ENCODE results near the gene CFTR. TPM values are rescaled to one million over a fixed set of nuclear protein-coding genes. Genes with fewer than 3 reads are reported as not detected.
A peak's percentile ranks its signal among the peaks of the same experiment; 100 is the strongest.

The CFTR gene
- total and polyA plus RNA-seq, 2 donors from 2014 or later = 2.5 to 12.8 TPM

- H3K27me3 ChIP-seq (ENCODE audit: control insufficient read depth, insufficient read depth, low read length) = no peaks in the 10 kb centered on the region
- no peak overlapping the region for H3K9ac ChIP-seq (ENCODE audit: low read length in 3 of 3)
- no peak overlapping the region for H3K4me3 ChIP-seq (ENCODE audit: low read length in 3 of 3)
- intact Hi-C loops (cut with DNase I) = no loop called here
- TF ChIP-seq, protein P1, sequence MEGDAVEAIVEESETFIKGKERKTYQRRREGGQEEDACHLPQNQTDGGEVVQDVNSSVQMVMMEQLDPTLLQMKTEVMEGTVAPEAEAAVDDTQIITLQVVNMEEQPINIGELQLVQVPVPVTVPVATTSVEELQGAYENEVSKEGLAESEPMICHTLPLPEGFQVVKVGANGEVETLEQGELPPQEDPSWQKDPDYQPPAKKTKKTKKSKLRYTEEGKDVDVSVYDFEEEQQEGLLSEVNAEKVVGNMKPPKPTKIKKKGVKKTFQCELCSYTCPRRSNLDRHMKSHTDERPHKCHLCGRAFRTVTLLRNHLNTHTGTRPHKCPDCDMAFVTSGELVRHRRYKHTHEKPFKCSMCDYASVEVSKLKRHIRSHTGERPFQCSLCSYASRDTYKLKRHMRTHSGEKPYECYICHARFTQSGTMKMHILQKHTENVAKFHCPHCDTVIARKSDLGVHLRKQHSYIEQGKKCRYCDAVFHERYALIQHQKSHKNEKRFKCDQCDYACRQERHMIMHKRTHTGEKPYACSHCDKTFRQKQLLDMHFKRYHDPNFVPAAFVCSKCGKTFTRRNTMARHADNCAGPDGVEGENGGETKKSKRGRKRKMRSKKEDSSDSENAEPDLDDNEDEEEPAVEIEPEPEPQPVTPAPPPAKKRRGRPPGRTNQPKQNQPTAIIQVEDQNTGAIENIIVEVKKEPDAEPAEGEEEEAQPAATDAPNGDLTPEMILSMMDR (IDR thresholded peaks at IDR 0.05; ENCODE audit: borderline replicate concordance, extremely low read depth, insufficient read depth) = no peak
- H3K9me3 ChIP-seq (ENCODE audit: control insufficient read depth in 2 of 3, insufficient read depth in 1 of 3, low read length in 3 of 3) = no peaks in the 10 kb centered on the region
- DNase-seq (peak in 1 of 5 donors; percentile 38), FAIRE-seq (no peak)
- H3K4me1 ChIP-seq (ENCODE audit: control insufficient read depth in 2 of 3, insufficient read depth in 2 of 3, low read depth in 1 of 3, low read length in 3 of 3) = no peaks in the 10 kb centered on the region
- no peak overlapping the region for H3K27ac ChIP-seq (ENCODE audit: low read depth in 2 of 2, low read length in 2 of 2)
- no peaks in the 10 kb centered on the region for H3K36me3 ChIP-seq (ENCODE audit: control insufficient read depth in 2 of 3, insufficient read depth in 3 of 3, low read length in 3 of 3)
Observed at GRCh38 chr7:117470777-117471176, 9.0 kb upstream of the CFTR start.

DNA sequence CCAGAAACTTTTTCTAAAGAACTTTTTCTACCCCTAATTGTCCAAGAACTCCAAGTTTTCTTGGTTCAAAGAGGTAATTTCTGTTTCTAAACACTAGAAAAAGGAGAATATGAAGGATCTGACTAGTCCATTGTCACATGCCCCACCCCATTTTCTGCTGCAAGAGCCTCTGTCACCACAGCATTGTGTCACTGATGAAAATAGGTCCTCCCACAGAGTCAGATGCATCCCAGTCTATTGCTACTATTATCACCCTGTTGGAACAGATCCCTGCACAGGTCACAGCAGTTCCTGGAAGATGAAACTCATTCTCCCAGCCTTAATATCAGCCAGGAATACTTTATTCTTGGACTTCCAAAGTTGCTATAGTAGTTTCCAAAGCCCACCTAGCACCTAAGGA lies 7.5 kb upstream of the CFTR start:
- TF ChIP-seq, protein P1 (IDR thresholded peaks at IDR 0.05; ENCODE audit: borderline replicate concordance, extremely low read depth, insufficient read depth) = no peak
- intact Hi-C loops (cut with DNase I) = no loop called here
- Histone ChIP-seq H3K4me1 (ENCODE audit: control insufficient read depth in 2 of 3, insufficient read depth in 2 of 3, low read depth in 1 of 3, low read length in 3 of 3) (no peaks in the 10 kb centered on the region), H3K36me3 (ENCODE audit: control insufficient read depth in 2 of 3, insufficient read depth in 3 of 3, low read length in 3 of 3) (no peaks in the 10 kb centered on the region), H3K9me3 (ENCODE audit: control insufficient read depth in 2 of 3, insufficient read depth in 1 of 3, low read length in 3 of 3) (no peaks in the 10 kb centered on the region), H3K4me3 (ENCODE audit: low read length in 3 of 3) (no peak overlapping the region), H3K27ac (ENCODE audit: low read depth in 2 of 2, low read length in 2 of 2) (no peak overlapping the region), H3K27me3 (ENCODE audit: control insufficient read depth, insufficient read depth, low read length) (no peaks in the 10 kb centered on the region), H3K9ac (ENCODE audit: low read length in 3 of 3) (no peak overlapping the region)
- DNase-seq (no peak), FAIRE-seq (no peak)

DNA sequence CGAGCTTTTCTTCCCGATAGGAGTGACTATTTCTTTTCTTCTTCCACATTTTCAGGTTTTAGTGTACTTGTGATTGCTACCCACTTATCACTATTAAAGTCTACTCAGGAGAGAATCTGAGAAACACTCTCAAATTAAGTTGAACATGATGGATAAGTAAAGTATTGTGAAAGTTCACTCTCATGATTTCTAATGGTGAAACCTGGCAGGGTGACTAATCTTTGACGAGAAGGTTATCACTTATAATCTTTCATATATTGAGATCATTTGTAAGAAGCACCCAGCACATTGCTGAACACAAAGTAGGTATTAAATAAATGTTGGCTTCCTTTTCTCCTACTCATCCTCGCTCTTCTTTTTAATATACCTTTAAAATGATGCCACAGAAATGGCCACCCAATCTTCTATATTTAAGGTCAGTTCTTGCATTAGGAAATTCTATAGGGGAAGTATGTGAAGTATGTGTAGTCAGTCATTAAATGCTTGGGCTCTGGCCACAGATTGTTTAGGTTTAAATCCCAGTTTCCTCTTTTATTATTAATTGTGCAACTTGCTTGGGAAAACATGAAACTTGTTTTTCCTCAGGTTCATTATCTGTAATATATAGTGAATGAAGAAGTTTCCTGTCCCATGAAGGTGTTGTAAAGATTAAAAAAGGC lies 3.1 kb upstream of the CFTR start:
- Histone ChIP-seq H3K27ac (ENCODE audit: low read depth in 2 of 2, low read length in 2 of 2) (no peak overlapping the region), H3K4me3 (ENCODE audit: low read length in 3 of 3) (no peak overlapping the region), H3K9me3 (ENCODE audit: control insufficient read depth in 2 of 3, insufficient read depth in 1 of 3, low read length in 3 of 3) (no peaks in the 10 kb centered on the region), H3K36me3 (ENCODE audit: control insufficient read depth in 2 of 3, insufficient read depth in 3 of 3, low read length in 3 of 3) (no peaks in the 10 kb centered on the region), H3K9ac (ENCODE audit: low read length in 3 of 3) (no peak overlapping the region), H3K27me3 (ENCODE audit: control insufficient read depth, insufficient read depth, low read length) (peaks cover 9% of the 10 kb centered on the region), H3K4me1 (ENCODE audit: control insufficient read depth in 2 of 3, insufficient read depth in 2 of 3, low read depth in 1 of 3, low read length in 3 of 3) (no peaks in the 10 kb centered on the region)
- TF ChIP-seq, protein P1 (IDR thresholded peaks at IDR 0.05; ENCODE audit: borderline replicate concordance, extremely low read depth, insufficient read depth) = no peak
- DNase-seq = no peak
- FAIRE-seq = no peak
- intact Hi-C loops (cut with DNase I) = no loop called here

GRCh38 chr7:117478836-117479224 lies 995 bp upstream of the CFTR start:
- Histone ChIP-seq H3K36me3 (ENCODE audit: control insufficient read depth in 2 of 3, insufficient read depth in 3 of 3, low read length in 3 of 3) (no peaks in the 10 kb centered on the region), H3K4me3 (ENCODE audit: low read length in 3 of 3) (peak overlapping the region in 1 of 3 donors; percentile 38), H3K4me1 (ENCODE audit: control insufficient read depth in 2 of 3, insufficient read depth in 2 of 3, low read depth in 1 of 3, low read length in 3 of 3) (no peaks in the 10 kb centered on the region), H3K27me3 (ENCODE audit: control insufficient read depth, insufficient read depth, low read length) (peaks cover 11% of the 10 kb centered on the region), H3K9ac (ENCODE audit: low read length in 3 of 3) (no peak overlapping the region), H3K9me3 (ENCODE audit: control insufficient read depth in 2 of 3, insufficient read depth in 1 of 3, low read length in 3 of 3) (no peaks in the 10 kb centered on the region), H3K27ac (ENCODE audit: low read depth in 2 of 2, low read length in 2 of 2) (no peak overlapping the region)
- TF ChIP-seq, protein P1 (IDR thresholded peaks at IDR 0.05; ENCODE audit: borderline replicate concordance, extremely low read depth, insufficient read depth) = no peak
- intact Hi-C loops (cut with DNase I) = no loop called here
- no peak for FAIRE-seq
- peak in 1 of 5 donors; percentile 11 for DNase-seq

Data from kidney (tissue), 14 donors.